ENCODE data around the gene LRMDA. TPM values are rescaled to one million over a fixed set of nuclear protein-coding genes. Genes with fewer than 3 reads are reported as not detected.

LRMDA gene
- total RNA-seq, 1 experiment from 2014 or later: not detected

- Histone ChIP-seq H3K9me3 (ENCODE audit: low read depth, low read length, poor library complexity, severe bottlenecking) (no peaks in the 10 kb centered on the region), H3K27ac (ENCODE audit: low read depth, low read length, poor library complexity, severe bottlenecking) (no peak overlapping the region), H3K4me3 (ENCODE audit: low read depth, low read length, poor library complexity, severe bottlenecking) (no peak overlapping the region), H3K4me1 (ENCODE audit: insufficient read depth, low read length, poor library complexity, severe bottlenecking) (no peaks in the 10 kb centered on the region), H3K36me3 (ENCODE audit: insufficient read depth, low read length, poor library complexity, severe bottlenecking) (no peaks in the 10 kb centered on the region), H3K27me3 (replicated peaks; ENCODE audit: insufficient read depth, low read depth, low read length, poor library complexity) (peaks cover 45% of the 10 kb centered on the region)
- no TSS peak for BruUV-seq (replicated peaks)
- TF ChIP-seq, protein P1, sequence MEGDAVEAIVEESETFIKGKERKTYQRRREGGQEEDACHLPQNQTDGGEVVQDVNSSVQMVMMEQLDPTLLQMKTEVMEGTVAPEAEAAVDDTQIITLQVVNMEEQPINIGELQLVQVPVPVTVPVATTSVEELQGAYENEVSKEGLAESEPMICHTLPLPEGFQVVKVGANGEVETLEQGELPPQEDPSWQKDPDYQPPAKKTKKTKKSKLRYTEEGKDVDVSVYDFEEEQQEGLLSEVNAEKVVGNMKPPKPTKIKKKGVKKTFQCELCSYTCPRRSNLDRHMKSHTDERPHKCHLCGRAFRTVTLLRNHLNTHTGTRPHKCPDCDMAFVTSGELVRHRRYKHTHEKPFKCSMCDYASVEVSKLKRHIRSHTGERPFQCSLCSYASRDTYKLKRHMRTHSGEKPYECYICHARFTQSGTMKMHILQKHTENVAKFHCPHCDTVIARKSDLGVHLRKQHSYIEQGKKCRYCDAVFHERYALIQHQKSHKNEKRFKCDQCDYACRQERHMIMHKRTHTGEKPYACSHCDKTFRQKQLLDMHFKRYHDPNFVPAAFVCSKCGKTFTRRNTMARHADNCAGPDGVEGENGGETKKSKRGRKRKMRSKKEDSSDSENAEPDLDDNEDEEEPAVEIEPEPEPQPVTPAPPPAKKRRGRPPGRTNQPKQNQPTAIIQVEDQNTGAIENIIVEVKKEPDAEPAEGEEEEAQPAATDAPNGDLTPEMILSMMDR (conservative IDR thresholded peaks at IDR 0.05; ENCODE audit: low read depth, low read length): no peak
- no peak for TF ChIP-seq EZH2 (IDR thresholded peaks at IDR 0.05; ENCODE audit: borderline replicate concordance, low read depth, low read length, poor library complexity, severe bottlenecking)
- intact Hi-C loops (cut with micrococcal nuclease; ENCODE audit: unreplicated experiment): no loop called here
- CTCF ChIA-PET: no interaction called here
- POLR2A ChIA-PET (ENCODE audit: low non-redundant PET): no interaction called here
- DNase-seq (ENCODE audit: low spot score): no peak
Measured at GRCh38 chr10:75460059-75460458, 28.6 kb downstream of the LRMDA start.

DNA sequence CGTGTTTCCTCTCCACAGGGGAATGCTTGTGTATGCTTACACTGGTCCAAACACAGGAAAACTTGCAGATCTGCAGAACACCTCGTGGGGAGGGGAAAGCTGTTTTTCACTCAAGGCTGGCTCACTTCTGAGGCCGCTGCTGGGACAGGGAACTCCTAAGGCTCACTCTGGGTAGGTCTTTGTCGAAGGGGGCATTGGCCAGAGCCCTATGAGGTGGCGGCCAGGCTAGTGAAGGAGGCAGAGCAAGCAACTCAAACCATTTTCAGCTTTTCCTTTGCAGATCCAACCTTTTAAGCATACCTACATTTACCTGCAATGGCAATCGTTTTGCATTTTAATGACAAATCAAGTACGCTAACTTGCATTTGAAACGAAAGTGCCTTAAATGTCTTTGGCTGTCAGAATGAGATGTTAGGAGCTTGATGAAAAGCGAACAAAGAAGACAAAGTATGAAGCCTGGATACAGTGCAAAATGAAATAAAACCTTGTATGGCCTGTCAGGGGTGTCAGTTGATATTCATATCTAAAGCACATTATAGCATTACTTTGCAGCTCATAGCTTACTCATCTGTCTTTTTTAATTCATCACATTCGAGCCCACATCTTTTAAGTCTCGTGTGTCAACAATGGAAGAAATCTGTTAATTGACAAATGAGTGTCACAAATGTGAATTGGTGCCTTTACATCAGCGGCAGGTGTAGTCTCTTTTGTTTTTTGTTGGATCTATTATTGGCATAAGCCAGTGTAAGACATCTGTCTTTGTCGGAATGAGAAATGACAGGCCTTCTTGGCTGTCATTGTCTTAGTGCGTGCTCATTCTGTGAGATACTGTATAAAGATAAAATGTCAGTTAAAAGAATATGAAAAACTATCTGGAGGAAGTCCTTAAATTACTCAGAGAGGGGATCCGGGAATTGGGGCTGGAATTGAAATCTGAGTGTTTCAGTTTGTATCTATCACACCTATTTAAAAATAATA is 30.5 kb downstream of the LRMDA start:
- no TSS peak for BruUV-seq (replicated peaks)
- DNase-seq (ENCODE audit: low spot score): no peak
- peaks cover 39% of the 10 kb centered on the region for H3K27me3 ChIP-seq (replicated peaks; ENCODE audit: insufficient read depth, low read depth, low read length, poor library complexity)
- H3K27ac ChIP-seq (ENCODE audit: low read depth, low read length, poor library complexity, severe bottlenecking): no peak overlapping the region
- TF ChIP-seq, protein P1 (conservative IDR thresholded peaks at IDR 0.05; ENCODE audit: low read depth, low read length): no peak
- TF ChIP-seq EZH2 (IDR thresholded peaks at IDR 0.05; ENCODE audit: borderline replicate concordance, low read depth, low read length, poor library complexity, severe bottlenecking): no peak
- ChIA-PET POLR2A (ENCODE audit: low non-redundant PET) (no interaction called here), CTCF (no interaction called here)
- H3K4me3 ChIP-seq (ENCODE audit: low read depth, low read length, poor library complexity, severe bottlenecking): no peak overlapping the region
- intact Hi-C loops (cut with micrococcal nuclease; ENCODE audit: unreplicated experiment): no loop called here
- H3K4me1 ChIP-seq (ENCODE audit: insufficient read depth, low read length, poor library complexity, severe bottlenecking): no peaks in the 10 kb centered on the region
- H3K9me3 ChIP-seq (ENCODE audit: low read depth, low read length, poor library complexity, severe bottlenecking): no peaks in the 10 kb centered on the region
- H3K36me3 ChIP-seq (ENCODE audit: insufficient read depth, low read length, poor library complexity, severe bottlenecking): no peaks in the 10 kb centered on the region

- POLR2A ChIA-PET (ENCODE audit: low non-redundant PET): no interaction called here
- CTCF ChIA-PET: no interaction called here
- Histone ChIP-seq H3K4me3 (ENCODE audit: low read depth, low read length, poor library complexity, severe bottlenecking) (no peak overlapping the region), H3K9me3 (ENCODE audit: low read depth, low read length, poor library complexity, severe bottlenecking) (no peaks in the 10 kb centered on the region), H3K27ac (ENCODE audit: low read depth, low read length, poor library complexity, severe bottlenecking) (no peak overlapping the region), H3K4me1 (ENCODE audit: insufficient read depth, low read length, poor library complexity, severe bottlenecking) (no peaks in the 10 kb centered on the region), H3K36me3 (ENCODE audit: insufficient read depth, low read length, poor library complexity, severe bottlenecking) (no peaks in the 10 kb centered on the region), H3K27me3 (replicated peaks; ENCODE audit: insufficient read depth, low read depth, low read length, poor library complexity) (peaks cover 30% of the 10 kb centered on the region)
- TF ChIP-seq EZH2 (IDR thresholded peaks at IDR 0.05; ENCODE audit: borderline replicate concordance, low read depth, low read length, poor library complexity, severe bottlenecking): no peak
- TF ChIP-seq, protein P1 (conservative IDR thresholded peaks at IDR 0.05; ENCODE audit: low read depth, low read length): no peak
- BruUV-seq (replicated peaks): no TSS peak
- no peak for DNase-seq (ENCODE audit: low spot score)
- intact Hi-C loops (cut with micrococcal nuclease; ENCODE audit: unreplicated experiment): no loop called here
Measured at GRCh38 chr10:75462865-75463264, 31.4 kb downstream of the LRMDA start.
